ENCODE results near the gene ALG14.
A peak's percentile ranks its signal among the peaks of the same experiment; 100 is the strongest.

Gene ALG14

GRCh38 chr1:95116580-95117206 is 43.9 kb upstream of the ALG14 start:
- H3K27ac ChIP-seq = peak overlapping the region; percentile 80
- TF ChIP-seq, protein P1, sequence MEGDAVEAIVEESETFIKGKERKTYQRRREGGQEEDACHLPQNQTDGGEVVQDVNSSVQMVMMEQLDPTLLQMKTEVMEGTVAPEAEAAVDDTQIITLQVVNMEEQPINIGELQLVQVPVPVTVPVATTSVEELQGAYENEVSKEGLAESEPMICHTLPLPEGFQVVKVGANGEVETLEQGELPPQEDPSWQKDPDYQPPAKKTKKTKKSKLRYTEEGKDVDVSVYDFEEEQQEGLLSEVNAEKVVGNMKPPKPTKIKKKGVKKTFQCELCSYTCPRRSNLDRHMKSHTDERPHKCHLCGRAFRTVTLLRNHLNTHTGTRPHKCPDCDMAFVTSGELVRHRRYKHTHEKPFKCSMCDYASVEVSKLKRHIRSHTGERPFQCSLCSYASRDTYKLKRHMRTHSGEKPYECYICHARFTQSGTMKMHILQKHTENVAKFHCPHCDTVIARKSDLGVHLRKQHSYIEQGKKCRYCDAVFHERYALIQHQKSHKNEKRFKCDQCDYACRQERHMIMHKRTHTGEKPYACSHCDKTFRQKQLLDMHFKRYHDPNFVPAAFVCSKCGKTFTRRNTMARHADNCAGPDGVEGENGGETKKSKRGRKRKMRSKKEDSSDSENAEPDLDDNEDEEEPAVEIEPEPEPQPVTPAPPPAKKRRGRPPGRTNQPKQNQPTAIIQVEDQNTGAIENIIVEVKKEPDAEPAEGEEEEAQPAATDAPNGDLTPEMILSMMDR (conservative IDR thresholded peaks at IDR 0.05) = peak; percentile 84

DNA sequence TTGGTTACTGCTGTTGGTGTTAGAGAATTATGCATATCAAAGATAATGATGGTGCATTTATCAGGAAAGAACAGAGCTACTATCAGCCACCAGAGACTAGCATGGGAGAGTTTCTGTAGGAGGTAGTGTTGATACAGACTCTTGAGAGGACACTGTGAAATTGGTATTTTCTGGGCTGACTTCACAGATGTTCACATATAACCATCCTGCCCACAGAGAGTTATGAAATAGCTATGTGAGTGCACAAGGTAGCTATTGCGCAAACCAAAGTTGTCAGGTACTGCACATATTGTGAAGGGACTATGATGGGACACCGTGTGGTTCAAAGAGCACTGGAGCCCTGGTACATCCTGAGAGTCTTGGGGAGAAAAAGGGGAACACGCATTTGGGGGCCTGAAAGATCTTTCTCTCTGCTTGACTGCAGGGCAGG is 43.0 kb upstream of the ALG14 start:
- no peak overlapping the region for H3K27ac ChIP-seq
- TF ChIP-seq, protein P1 (conservative IDR thresholded peaks at IDR 0.05) = no peak

DNA sequence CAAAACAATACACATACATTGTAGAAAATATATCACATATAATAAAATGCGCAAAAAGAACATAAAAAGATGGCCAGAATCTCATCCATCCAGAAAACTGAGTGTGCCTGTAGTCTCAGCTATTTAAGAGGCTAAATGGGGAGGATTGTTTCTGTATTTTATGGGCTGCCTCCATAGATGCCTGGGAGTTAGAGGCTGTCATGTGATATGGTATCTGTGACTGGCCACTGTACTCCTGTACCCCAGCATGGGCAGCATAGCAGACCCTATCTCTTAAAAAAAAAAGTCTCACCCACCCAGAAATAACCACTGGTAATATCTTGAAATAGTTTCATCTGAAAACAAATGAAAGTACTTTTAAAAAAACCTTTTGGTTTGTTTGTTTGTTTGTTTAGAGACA is 40.9 kb upstream of the ALG14 start:
- TF ChIP-seq, protein P1 (conservative IDR thresholded peaks at IDR 0.05) = no peak
- no peak overlapping the region for H3K27ac ChIP-seq

DNA sequence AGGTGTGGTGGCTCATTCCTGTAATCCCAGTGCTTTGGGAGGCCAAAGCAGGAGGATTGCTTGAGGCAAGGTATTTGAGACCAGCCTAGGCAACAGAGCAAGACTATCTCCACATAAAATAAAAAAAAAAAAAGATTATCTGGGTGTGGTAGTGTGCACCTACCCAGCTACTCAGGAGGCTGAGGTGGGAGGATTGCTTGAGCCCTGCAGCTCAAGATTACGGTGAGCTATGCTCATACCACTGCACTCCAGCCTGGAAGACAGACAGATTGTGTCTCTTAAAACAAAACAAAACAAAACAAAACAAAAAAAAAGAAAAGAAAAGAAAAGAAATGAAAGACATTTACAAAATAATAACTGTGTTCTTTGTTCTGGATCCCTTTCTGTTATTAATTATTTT is 38.3 kb upstream of the ALG14 start:
- TF ChIP-seq, protein P1 (conservative IDR thresholded peaks at IDR 0.05) = no peak
- no peak overlapping the region for H3K27ac ChIP-seq

GRCh38 chr1:95108792-95109191 is 36.0 kb upstream of the ALG14 start:
- TF ChIP-seq, protein P1 (conservative IDR thresholded peaks at IDR 0.05) = no peak

DNA sequence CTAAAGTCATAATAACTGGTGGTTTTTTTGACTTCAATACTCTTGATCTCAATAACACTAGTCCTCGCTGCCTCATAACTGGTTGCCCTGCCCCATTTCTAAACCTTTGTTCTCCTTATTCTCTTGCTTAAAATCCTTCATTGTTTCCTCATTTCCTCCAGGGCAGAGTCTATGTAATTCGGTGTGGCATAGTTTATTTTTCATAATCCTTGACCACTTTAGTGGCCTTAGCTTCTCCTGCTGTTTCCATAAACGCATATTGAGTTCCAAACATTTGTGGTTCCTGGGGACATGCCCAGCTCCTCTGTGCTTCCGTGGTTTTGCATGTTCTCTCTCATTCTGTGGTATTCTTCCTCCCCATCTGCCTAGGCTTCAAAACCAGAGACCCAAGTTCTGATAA is 25.4 kb upstream of the ALG14 start:
- TF ChIP-seq, protein P1 (conservative IDR thresholded peaks at IDR 0.05) = no peak
- H3K27ac ChIP-seq = no peak overlapping the region

More at GRCh38 chr1:95108792-95109191, 36.0 kb upstream of the ALG14 start:
- no peak overlapping the region for H3K27ac ChIP-seq

GRCh38 chr1:95097426-95097825 is 24.7 kb upstream of the ALG14 start:
- TF ChIP-seq, protein P1 (conservative IDR thresholded peaks at IDR 0.05) = no peak
- no peak overlapping the region for H3K27ac ChIP-seq
